Activated T-cell treated with anti-CD3 and anti-CD28 coated beads, Interleukin-2, amount 50 U/mL, for 48 hours (primary cell): ENCODE results near the gene BRIP1.

Experiments
- DNase-seq, 2 experiments: peaks; one replicate each; pipeline ENCODE4 v3.0.0-alpha.2; 2020

BRIP1 gene

GRCh38 chr17:61650749-61651148, 212.6 kb downstream of the BRIP1 start:
- DNase-seq, result no peak

DNA sequence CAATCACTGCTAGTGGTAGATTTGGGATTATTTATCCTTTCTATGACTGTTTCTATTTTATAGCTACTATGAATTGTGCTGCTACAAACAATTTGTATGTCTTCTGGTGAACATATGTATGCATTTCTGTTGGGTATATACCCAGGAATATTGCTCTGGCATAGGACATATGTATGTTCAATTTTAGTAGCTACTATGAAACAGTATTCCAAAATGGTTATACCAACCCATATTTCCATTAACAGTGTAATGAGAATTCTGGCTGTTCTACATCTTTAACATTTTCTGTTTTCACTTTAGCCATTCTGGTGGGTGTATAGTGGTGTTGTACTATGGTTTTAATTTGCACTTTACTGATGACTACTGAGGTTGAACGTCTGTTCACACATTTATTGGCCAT, 214.7 kb downstream of the BRIP1 start:
- no peak for DNase-seq

GRCh38 chr17:61647047-61647446, 216.3 kb downstream of the BRIP1 start:
- DNase-seq, result no peak

- DNase-seq, result no peak
Measured at GRCh38 chr17:61646482-61646881, 216.8 kb downstream of the BRIP1 start.

DNA sequence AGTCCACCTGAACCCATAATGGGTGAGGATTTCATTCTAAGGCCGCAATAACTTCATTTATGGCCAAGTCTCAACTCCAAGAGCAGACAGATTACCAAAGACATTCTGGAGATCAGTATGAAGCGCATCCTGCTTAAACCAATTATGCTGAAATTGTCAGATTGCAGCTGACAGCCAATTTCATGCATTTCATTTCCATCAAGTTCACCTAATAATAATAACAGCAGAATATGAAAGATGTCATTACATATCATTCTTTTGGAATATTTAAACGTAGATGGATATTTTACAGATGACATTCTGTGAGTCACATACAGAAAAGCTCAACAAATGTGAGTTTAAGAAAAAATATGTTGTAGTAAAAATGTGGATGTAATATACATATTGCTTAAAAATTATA, 217.4 kb downstream of the BRIP1 start:
- DNase-seq, result no peak

GRCh38 chr17:61644800-61645774, 218.2 kb downstream of the BRIP1 start:
- DNase-seq, result no peak

GRCh38 chr17:61642768-61643167, 220.6 kb downstream of the BRIP1 start:
- DNase-seq, result no peak

DNA sequence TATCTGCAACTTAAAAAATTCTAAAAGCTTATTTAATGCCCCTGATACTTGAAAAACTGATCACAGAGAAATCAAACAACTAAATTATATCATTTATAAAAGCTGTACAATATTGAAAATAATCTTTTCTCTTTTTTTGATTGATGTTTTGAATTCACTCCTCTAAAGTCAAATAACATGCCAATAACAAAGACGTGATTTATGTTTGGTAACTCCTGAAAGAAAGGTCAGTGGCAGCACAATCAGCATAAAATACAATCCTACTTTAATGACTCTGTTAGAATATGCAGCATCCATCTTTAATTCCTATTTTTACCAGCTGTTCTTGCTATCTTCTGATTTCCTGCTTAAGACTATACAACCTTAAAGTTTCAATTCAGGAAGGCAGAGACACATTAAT, 221.6 kb downstream of the BRIP1 start:
- no peak for DNase-seq

- no peak for DNase-seq
Measured at GRCh38 chr17:61641084-61641483, 222.2 kb downstream of the BRIP1 start.

DNA sequence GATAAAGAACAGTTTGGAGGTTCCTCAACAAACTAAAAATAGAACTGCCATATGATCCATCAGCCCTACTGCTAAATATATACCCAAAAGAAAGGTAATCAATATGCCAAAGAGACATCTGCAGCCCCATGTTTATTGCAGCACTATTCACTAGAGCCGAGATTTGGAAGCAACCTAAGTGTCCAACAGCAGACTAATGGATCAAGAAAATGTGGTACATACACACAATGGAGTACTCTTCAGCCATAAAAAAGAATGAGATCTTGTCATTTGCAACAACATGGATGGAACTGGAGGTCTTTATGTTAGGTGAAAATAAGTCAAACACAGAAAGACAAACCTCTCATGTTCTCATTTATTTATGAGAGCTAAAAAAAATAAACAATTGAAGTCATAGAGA, 223.5 kb downstream of the BRIP1 start:
- DNase-seq, result no peak

GRCh38 chr17:61638087-61638486, 225.2 kb downstream of the BRIP1 start:
- DNase-seq, result no peak

GRCh38 chr17:61635913-61636432, 227.4 kb downstream of the BRIP1 start:
- DNase-seq, result peak; percentile 57 to 59

- no peak for DNase-seq
Measured at GRCh38 chr17:61634942-61635538, 228.3 kb downstream of the BRIP1 start.

GRCh38 chr17:61634011-61634539, 229.3 kb downstream of the BRIP1 start:
- DNase-seq, result no peak

DNA sequence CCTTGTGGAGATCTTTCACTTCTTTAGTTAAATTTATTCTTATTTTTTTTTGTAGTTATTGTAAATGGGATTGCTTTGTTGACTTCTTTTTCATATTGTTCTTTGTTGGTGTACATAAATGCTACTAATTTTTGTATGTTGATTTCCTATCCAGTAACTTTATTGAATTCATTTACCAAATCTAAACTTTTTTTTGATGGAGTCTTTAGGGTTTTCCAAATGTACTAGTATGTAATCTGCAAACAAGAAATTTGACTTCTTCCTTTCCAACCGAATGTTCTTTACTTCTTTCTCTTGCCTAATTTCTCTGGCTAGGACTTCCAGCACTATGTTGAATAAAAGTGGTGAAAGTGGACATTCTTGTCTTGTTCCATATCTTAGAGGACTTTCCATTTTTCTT, 230.5 kb downstream of the BRIP1 start:
- DNase-seq, result no peak

DNA sequence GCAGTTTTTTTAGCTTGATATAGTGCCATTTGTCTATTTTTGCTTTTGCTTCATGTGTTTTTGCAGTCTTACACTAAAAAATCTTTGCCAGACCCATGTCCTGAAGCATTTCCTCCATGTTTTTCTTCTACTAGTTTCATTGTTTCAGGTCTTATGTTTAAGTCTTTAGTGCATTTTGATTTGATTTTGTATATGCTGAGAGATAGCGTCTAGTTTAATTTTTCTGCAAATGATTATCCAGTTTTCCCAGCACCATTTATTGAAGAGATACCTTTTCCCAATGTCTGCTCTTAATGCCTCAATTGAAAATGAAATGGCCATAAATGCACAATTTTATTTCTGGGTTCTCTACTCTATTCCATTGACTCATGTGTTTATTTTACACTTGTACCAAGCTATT, 231.5 kb downstream of the BRIP1 start:
- no peak for DNase-seq
